Activated CD4-positive, alpha-beta T cell treated with anti-CD3 and anti-CD28 coated beads, Interleukin-2, amount 50 U/mL, for 4 hours (primary cell): ENCODE data around the gene ZC3H4.
"Not testable (repeated sequence)": the region's sequence is repeated elsewhere in the genome, so short reads cannot be mapped to it uniquely, and the experiment has no call there.

Source experiments
- DNase-seq, 2 experiments: peaks; one replicate each; pipeline ENCODE4 v3.0.0-alpha.2; 2020

Gene ZC3H4

DNA sequence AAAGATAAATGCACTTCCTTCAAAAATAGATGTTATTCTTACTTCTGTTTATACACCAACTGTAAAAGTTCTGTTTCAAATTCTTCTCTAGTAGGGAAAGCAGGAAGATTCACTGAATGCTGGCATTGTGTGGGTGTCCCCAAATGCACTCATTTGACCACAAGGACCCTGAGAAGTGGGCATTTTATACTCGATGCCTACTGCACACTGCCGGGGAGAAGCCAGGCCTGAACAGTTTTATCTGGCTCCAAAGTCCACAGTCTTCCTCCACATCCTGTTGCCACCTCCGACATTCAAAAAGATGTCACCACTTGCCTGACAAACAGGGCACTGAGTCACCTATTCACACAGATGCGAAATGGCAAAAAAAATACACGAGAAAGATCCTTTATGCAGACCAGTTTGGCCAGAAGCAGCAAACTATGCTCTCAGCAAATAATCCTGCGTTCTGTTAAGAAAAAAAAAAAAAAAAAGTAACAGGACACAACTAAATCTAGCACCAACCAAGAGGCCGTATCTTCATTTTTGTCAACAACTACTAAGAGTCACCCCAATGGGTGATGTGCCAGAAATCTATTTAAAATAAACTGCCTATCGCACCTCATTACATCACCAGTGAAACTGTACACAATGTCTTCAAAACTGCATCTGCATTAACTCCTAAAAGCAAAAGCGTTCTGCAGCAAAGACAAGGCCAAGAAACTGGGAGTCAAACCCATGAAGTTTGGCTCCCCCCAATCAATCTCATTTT lies 6.2 kb downstream of the ZC3H4 start:
- no peak for DNase-seq

DNA sequence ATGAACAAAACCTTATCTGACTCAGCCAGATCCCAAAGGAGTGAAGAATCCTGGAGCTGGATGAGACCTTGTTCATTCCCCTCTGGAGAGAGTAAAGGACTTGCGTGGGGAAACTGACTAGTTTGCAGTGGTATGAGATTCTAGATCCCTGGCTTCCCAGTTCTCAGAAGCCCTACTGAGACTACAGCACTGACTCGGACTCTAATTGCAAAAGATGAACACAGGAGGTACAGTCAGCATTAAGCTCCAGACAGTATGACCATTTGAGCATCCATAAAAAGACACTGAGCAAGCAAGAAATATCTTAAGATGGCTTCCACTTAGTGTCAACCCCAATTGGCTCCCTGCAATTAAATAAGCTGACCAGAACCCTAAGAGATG lies 6.8 kb downstream of the ZC3H4 start:
- DNase-seq: no peak

DNA sequence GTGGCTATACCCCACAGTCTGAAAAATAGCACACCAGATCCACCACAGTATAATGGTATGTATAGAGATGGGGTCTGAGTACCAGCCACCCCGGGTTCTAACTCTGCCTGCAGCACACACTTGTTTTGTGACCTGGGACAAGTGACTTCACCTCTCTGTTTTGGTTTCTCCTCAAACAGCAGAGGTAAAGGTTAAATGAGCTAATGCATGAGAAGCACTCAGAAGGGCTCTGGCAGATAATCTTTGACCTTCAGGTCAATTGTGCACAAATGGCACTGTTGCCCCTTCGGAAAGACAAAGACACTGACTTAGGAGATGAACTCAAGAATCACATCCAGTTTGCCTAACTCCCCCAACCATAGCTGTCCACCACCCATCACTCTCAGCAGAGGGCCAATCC lies 7.7 kb downstream of the ZC3H4 start:
- DNase-seq: no peak

DNA sequence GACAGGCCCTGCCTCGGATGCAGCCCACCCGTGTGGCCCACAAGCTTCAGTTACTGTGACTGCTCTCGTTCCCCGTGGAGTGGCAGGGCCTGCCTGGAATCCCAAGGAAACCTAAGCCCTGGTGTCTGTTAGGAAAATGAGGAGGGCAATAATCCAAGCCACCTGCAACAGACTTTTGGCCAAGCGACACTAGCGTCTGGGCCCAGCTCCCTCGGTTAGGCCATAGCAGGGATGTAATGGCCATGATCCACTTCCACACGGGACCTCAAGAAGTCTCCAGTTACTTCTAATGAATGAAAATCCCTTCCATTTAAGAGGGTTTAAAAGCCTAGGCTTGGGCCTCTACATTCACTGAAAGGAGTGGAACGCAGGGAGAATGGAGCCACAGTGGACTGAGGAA lies 8.9 kb downstream of the ZC3H4 start:
- DNase-seq: no peak

DNA sequence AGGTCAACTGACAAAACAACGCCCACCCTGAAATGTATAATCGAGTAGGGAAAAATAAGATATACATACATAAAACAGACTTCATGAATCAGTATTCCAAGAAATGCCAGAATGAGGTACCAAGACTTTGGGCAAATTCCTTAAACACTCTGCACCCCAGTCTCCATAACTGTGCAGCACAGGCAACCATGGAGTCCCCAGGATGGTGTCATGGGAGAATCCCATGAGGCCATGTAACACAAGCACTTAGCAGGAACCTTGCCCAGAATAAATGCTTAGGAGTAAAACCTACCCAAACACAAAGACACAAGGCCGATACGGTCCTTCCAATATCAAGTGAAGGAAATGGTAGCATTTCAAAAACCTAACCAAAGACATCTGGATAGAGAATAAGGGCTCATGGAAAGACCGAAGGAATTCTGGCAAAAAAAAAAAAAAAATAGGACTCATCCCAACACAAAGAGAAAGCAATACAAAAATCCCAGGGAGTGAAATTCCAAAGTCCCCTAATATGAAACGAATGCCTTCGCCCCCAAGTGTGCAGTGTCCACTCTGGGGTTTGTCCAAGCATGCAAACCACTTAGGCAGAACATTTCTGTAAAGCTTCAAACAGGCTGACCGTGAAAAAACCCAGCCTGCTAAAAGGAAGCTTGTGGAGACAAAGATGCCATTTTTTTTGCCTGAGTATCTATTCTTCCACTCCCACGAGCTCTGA lies 11.1 kb downstream of the ZC3H4 start:
- DNase-seq: no peak

DNA sequence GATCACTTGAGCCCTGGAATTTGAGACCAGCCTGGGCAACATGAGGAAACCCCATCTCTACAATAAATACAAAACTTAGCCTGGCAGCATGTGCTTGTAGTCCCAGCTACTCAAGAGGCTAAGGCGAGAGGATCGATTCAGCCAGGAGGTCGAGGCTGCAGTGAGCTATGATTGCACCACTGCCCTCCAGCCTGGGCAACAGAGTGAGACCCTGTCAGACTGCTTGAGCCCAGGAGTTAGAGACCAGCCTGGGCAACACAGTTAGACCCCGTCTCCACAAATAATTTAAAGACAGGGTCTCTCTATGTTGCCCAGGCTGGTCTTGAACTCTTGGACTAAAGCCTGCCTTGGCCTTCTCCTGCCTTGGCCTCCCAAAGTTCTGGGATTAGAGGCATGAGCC lies 12.5 kb downstream of the ZC3H4 start:
- not testable (repeated sequence) for DNase-seq

DNA sequence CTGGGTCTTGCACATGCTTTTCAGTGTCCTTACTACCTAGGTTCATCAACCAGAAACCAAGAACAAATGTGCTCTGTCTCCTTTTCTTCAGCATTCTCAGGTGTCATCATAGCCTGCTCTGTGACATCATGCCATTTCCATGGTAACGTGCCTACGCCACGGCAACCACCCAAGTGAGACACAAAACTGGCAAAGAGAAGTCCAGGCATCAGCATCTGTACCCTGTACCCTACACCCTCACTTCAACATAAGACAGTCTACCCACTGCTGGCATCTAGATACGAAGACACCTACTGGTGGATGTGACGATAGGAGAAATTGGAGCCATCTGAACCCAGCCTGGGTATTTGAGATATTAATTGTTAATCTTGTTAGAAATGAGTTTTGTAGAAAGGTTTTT lies 13.3 kb downstream of the ZC3H4 start:
- no peak for DNase-seq

DNA sequence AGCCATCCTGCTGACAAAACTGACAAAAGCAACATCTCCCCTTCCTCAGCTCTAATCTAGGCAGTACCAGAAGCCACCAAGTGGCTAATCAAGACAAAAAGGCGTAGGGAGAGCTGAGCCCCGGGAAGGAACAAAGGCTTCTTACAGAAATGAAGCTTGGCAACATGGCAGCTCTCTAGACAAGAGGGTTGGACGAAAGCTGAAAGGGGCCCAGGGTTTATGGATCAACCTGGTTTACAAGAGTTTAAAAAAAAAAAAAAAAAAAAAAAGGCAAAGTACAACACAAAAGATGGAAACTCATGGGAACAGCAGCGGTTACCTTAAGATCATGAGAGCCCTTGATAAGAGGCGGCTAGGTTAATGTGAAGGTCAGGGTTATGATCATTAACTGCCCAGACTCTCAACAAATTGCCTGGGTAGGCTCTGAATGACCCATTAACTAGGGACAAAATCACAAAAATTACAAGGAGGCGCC lies 14.0 kb downstream of the ZC3H4 start:
- DNase-seq: no peak

DNA sequence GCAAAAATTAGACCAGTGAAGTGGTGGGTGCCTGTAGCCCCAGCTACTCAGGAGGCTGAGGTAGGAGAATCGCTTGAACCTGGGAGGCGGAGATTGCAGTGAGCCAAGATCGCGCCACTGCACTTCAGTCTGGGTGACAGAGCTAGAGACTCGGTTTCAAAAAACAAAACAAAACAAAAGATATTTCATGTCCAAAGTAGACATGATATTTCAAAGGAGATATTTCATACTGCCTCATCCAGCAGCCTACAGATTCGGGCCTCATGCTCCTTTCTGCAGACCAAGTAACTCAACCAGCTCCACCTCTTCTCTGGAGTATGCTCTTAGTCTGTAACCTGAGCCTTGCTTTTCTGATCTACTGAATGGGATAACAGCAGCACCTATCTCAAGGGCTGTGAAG lies 15.0 kb downstream of the ZC3H4 start:
- no peak for DNase-seq

DNA sequence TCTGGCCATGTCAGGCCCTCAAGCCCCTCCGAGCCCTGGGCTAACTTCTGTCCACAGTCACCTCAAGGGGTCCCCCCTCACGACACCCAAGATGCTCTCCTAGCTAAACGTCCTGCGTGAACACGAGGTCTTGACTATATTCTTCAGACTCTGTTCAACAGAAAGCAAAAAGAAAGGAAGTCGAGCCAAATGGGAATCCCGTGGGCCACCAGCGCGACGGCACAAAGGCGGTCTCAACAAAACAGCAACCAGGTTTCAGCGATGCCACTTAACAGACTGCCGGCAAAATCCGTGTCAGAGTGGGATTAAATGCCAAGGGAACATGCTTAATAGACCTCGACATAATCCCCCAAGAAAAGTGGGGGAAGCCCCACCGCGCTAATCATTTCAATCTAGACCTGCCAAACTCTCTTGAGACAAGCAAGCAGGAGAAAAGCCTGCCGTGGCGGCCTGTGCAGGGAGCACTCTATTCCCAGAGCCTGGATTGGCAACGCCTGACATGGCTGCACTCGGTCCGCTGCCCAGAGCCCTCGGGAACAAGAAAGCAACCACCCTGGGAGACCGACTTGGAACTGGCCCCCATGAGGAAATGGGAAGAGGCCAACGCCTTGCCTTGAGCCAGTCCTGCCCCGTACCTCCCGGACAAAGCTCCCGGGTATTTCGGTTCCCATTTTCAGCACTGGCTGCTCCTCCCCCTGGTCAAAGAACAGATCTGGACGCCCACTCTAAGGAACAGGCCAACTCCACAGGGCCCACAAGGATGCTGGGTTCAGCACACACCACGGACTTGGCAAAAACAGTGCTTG lies 16.0 kb downstream of the ZC3H4 start:
- DNase-seq: no peak

DNA sequence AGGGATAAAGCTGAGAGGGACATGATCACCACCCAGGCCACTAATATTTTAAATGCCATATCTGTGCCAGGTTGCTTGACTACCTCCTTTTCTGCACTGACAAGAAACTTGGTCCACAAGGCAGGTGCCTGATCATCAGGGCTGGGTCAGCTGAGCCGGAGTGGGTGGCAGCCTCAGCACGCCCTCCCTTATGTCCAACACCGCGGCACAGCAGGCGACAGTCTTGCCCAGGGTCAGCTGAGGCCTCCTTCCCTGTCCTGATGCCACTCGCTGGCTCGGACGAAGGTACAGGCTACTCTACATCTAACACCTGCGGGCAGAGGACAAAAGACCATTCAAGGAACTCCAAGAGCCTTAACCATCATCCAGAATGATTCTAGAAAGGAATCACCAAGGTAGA lies 16.9 kb downstream of the ZC3H4 start:
- no peak for DNase-seq

DNA sequence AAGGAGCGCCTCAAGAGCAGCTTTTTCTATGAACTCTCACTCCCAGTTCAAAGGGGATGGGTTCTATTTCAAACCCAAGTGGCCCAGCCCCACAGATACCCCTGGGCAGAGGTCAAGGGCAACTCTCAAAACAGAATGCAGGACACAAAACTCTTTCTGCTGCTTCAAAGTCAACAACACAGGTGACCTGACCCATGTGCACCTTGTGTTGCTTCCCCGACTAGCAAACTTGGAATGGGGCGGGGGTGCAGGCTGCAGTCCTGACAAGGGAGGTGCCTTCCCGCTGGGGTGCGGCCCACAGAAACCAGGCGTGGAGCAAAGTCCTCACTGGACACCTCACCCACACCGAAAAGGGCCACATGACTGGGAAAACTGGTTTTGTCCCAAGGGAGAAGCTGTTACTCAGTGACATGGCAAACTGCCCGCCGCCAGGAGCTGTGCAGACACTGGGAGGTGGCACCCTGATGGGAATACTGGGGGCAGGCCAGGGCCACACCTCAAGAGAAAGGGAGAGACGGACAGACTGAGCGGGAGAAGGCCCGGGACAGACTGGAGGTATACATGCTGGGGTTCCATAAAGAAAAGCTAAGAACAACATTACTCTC lies 17.4 kb downstream of the ZC3H4 start:
- DNase-seq: no peak

DNA sequence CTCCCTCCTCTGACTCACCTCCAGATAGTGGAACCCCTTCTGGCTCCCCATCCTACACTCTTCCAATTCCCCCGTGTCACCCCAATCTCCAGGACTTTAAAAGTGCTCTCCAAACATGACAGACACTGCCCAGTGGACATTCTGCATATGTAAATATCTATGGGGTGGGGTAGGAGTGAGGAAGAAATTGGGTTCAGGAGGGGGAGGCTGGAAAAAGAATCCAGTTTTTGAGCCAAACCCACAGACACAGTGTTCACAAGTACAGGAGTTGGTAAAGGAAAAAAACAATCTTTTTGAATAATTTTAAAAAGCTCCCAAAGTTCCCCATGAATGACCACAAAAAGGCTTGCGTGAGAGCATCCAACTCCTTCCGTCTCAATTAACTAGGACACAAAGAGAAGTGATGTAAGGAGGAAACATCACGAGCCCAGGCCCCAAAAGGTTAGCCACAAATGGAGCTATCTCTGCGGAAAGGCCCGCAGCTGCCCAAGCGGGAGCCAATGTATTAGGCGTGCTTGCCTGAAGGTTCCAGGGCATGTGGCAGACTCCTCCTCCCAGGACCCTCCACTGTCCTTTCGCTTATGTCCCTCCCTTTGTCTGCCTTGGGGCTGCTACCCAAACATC lies 18.0 kb downstream of the ZC3H4 start:
- DNase-seq: no peak

DNA sequence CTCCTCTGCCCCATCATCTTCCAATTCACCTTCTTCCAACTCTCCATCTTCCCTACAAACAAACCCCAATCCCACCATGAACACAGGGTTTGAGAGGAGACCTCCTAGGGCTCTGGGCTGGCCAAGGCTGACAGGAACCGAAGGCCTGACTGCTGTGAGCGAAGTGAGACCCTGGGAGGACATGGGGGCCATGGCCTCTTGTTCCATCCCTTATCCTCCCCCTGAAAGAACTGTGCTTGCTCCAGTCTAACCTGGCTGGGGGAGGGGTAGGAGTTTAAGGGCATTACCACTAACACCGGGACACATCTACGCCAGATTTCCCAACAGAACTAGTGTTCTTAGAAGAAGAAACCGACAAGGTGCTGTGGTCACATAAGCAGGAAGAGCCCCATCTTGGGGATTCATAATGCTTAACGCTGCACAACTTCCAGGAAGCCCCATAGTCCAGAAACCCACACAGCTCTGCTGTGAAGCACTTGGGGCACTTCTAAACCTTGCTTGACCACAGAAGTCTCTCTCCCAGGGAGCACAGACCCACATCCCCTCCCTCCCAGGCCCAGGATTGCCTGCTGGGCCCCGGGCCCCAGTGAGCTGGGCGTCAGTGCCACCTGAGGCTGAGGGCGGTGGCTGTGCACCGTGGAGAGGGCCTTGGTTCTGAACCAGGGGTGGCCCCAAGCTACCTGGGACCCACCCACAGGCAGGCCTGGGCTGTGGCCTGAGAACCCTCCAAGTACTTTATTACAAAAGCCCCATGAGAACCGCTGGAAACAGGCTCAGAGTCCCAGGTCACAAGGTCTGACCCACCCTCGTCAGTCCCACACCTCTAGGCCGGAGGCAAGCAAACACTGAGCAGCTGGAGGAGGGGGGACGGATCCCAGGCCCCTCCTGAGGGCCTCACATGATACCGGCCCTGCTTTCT lies 18.8 kb downstream of the ZC3H4 start:
- DNase-seq: no peak

DNA sequence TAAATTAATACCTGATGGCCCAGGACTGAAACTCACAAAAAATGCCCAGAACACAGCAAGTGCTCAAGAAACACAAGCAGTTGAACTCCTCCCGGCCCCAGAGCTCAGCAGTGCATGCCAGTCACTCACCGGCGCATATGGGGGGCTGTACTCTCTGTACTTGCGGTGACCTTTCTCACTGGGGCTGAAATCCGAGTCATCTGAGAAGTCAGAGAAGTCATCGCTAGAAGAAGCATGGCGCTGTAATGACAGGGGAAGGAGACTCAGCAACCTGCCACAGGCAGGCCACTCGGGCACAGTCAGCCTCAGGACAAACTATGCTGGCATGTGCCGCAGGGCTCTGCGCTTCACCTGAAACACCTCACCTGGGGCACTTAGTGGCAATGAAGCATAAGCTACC lies 19.7 kb downstream of the ZC3H4 start:
- no peak for DNase-seq

DNA sequence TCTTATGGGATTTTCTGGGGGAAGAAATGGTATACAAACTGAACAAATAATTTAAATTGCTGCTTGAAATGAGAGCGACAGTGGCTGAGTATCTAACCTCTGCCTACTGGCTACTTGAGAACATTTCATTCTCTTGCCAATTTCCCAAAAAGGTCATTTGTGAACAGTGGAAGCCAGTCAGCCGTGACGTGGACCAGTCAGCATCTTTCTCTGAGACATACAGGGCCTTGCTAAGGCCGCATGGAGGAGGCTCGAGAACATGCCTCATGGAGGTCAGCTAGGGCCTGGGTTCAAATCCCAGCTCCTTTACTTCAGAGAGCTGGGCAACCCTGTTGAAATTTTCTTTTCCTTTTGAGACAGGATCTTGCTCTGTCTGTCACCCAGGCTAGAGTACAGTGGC lies 20.3 kb downstream of the ZC3H4 start:
- no peak for DNase-seq

DNA sequence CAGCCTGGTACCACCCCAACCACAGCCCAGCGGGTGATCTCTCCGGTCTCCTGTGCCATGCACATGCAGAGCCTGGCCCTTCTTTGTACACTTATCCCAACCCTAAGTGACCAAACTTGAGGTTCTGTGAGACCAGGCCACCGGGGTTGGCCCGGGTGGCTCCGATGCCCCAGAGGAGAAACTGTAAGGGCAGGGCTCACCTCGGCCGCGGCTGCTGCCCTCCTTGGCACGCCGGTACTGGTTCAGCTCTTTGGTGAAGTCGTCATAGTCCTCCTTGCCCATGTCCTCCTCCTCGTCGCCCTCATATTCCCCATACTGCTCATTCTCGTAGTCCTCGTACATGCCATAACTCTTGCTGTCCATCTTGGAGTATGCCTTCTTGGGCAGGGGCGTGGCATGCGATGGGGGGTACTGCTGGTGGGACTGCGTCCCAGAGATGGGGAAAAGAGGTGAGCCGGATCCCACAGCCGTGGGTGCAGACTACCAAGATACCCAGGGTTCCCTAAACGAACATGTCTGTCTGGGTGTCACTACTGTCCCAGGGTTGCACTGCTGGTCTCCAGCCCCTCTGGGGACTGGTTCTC lies 23.7 kb downstream of the ZC3H4 start:
- no peak for DNase-seq

DNA sequence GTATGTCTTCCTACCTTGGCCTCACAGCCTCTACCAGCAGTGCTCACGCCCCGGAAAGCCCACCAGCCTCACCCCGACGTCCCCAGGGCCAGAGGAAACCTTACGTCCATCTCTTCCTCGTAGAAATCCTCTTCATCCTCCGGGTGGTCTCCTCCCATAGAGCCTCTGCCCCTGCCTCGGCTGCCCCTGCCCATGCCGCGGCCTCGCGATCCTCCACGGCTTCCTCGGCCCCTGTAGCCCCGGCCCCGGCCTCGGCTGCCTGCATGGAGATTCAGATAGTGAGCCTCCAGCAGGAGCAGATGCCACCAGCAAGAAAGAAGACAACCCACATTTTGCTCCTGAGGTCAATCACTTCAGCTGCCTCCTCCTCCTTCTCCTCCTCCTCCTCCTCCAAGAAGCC lies 27.3 kb downstream of the ZC3H4 start:
- DNase-seq: no peak

DNA sequence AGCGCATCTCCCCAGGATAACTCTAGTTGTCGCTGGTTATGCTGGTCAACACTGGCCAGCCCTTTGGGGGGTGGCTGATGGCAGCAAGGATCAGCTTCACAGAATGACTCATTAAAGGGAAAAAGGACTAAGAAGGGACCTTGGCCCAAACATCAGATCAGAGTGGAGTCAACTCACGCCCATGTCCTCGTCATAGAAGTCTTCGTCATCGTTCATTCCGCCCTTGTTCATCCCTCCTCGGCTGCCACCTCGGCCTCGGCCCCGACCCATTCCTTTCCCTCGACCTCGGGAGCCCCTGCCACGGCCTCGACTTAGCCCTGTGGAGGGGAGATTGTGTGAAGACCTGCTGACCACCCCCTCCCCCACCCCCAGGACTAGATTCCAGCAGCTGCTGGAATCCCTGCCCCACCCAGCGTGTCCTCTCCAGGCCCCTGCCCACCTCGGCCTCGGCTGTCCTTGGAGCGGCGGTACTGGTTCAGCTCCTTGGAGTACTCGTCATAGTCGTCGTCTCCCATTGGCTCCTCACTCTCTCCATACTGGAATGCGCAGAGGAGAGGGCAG lies 28.6 kb downstream of the ZC3H4 start:
- no peak for DNase-seq

DNA sequence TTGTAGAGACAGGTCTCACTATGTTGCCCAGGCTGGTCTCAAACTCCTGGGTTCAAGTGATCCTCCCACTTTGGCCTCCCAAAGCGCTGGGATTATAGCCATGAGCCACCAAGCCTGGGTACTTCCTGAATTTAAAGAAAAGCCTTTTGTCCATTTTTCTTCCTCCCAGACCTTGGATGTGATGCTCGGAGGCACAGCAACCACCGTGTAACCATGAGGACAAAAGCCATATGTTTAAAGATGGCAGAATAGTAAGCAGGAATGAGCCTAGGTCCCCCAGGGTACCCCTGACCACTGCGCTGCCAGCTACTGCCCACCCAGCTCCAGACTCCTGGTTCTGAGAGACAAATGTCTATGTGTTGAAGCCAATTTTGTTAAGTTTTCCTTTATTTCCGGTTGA lies 31.1 kb downstream of the ZC3H4 start:
- no peak for DNase-seq

DNA sequence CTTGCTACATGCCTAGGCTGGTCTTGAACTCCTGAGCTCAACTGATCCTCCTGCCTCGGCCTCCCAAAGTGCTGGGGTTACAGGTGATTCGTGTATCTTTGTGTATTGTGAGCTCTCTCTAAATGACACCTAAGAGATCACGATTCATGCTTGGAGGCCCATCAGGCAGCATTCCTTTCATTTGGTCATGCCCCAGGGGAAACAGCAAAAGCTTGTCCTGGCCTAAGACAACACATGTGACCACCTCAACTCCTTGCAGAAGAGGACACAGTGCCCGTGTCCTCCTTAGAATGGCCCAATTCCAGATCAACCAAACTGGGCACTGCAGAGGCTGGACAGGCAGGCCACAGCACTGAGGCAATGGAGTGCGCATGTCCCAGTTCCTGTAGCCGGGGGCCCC lies 32.5 kb downstream of the ZC3H4 start:
- DNase-seq: no peak
